GM21367 (cell line): ENCODE measurements around the gene GLIS1.

Experiments used
- ATAC-seq: cut with Tn5 transposase; IDR thresholded peaks from one replicate; pipeline ENCODE4 v1.9.1; 2021; ENCODE audit not compliant: unreplicated experiment

Gene GLIS1

GRCh38 chr1:53640701-53641075 is 98.3 kb downstream of the GLIS1 start:
- no peak for ATAC-seq

- ATAC-seq: no peak
Measured at GRCh38 chr1:53639996-53640700, 98.8 kb downstream of the GLIS1 start.

- ATAC-seq: no peak
Measured at GRCh38 chr1:53639251-53639763, 99.7 kb downstream of the GLIS1 start.

- no peak for ATAC-seq
Measured at GRCh38 chr1:53638360-53639035, 100.5 kb downstream of the GLIS1 start.

GRCh38 chr1:53637511-53638359 is 101.2 kb downstream of the GLIS1 start:
- ATAC-seq: no peak

- no peak for ATAC-seq
Measured at GRCh38 chr1:53636621-53637171, 102.3 kb downstream of the GLIS1 start.

- ATAC-seq: no peak
Measured at GRCh38 chr1:53634571-53634979, 104.4 kb downstream of the GLIS1 start.

- no peak for ATAC-seq
Measured at GRCh38 chr1:53633073-53633704, 105.8 kb downstream of the GLIS1 start.

- no peak for ATAC-seq
Measured at GRCh38 chr1:53631622-53632310, 107.2 kb downstream of the GLIS1 start.

GRCh38 chr1:53629101-53629691 is 109.8 kb downstream of the GLIS1 start:
- no peak for ATAC-seq

GRCh38 chr1:53628286-53628955 is 110.5 kb downstream of the GLIS1 start:
- ATAC-seq: no peak

- no peak for ATAC-seq
Measured at GRCh38 chr1:53627666-53628065, 111.3 kb downstream of the GLIS1 start.

- ATAC-seq: no peak
Measured at GRCh38 chr1:53627031-53627430, 111.9 kb downstream of the GLIS1 start.

- ATAC-seq: no peak
Measured at GRCh38 chr1:53626616-53627015, 112.3 kb downstream of the GLIS1 start.

- ATAC-seq: no peak
Measured at GRCh38 chr1:53625766-53626520, 113.0 kb downstream of the GLIS1 start.

GRCh38 chr1:53625049-53625448 is 113.9 kb downstream of the GLIS1 start:
- no peak for ATAC-seq

GRCh38 chr1:53622531-53622930 is 116.4 kb downstream of the GLIS1 start:
- ATAC-seq: no peak

- ATAC-seq: no peak
Measured at GRCh38 chr1:53621144-53621543, 117.8 kb downstream of the GLIS1 start.
